ENCODE measurements around the gene SRGAP1. TPM values are rescaled to one million over a fixed set of nuclear protein-coding genes. Genes with fewer than 3 reads are reported as not detected.

The SRGAP1 gene
- total RNA-seq, 2 experiments from 2014 or later: 0.02 TPM; not detected in 1

GRCh38 chr12:63815482-63815852, 29.0 kb upstream of the SRGAP1 start:
- H3K27me3 Mint-ChIP-seq (ENCODE audit: low read depth): peaks cover 18% of the 10 kb centered on the region
- peaks cover 11% of the 10 kb centered on the region for H3K9me3 Mint-ChIP-seq
- no peaks in the 10 kb centered on the region for H3K36me3 Mint-ChIP-seq (ENCODE audit: low read depth)
- H3K27ac Mint-ChIP-seq: no peak overlapping the region
- H3K4me3 Mint-ChIP-seq: no peak overlapping the region
- no peak for DNase-seq
- intact Hi-C loops (cut with micrococcal nuclease): no loop called here
- peaks cover 3% of the 10 kb centered on the region for H3K4me1 Mint-ChIP-seq (ENCODE audit: low read depth)
- CTCF ChIA-PET: interaction anchor here (0.7 to 0.8 kb wide), 2 partner anchors 24 to 299 kb away, joined by 3 read pairs; no protein-coding TSS in a partner anchor

- intact Hi-C loops (cut with micrococcal nuclease): no loop called here
- peaks cover 21% of the 10 kb centered on the region for H3K27me3 Mint-ChIP-seq (ENCODE audit: low read depth)
- no peak for DNase-seq
- H3K9me3 Mint-ChIP-seq: peaks cover 11% of the 10 kb centered on the region
- H3K4me1 Mint-ChIP-seq (ENCODE audit: low read depth): peaks cover 3% of the 10 kb centered on the region
- no peak overlapping the region for H3K27ac Mint-ChIP-seq
- H3K36me3 Mint-ChIP-seq (ENCODE audit: low read depth): no peaks in the 10 kb centered on the region
- CTCF ChIA-PET: interaction anchor here (0.7 to 0.8 kb wide), 2 partner anchors 24 to 298 kb away, joined by 3 read pairs; no protein-coding TSS in a partner anchor
- H3K4me3 Mint-ChIP-seq: no peak overlapping the region
Measured at GRCh38 chr12:63816031-63816430, 28.5 kb upstream of the SRGAP1 start.

GRCh38 chr12:63820427-63820826, 24.1 kb upstream of the SRGAP1 start:
- peaks cover 35% of the 10 kb centered on the region for H3K27me3 Mint-ChIP-seq (ENCODE audit: low read depth)
- peaks cover 11% of the 10 kb centered on the region for H3K9me3 Mint-ChIP-seq
- no peak for DNase-seq
- no peak overlapping the region for H3K27ac Mint-ChIP-seq
- CTCF ChIA-PET: interaction anchor here (0.7 kb wide), 1 partner anchor 43 kb away, joined by 3 read pairs; no protein-coding TSS in a partner anchor
- no peaks in the 10 kb centered on the region for H3K36me3 Mint-ChIP-seq (ENCODE audit: low read depth)
- H3K4me3 Mint-ChIP-seq: no peak overlapping the region
- H3K4me1 Mint-ChIP-seq (ENCODE audit: low read depth): peaks cover 8% of the 10 kb centered on the region
- intact Hi-C loops (cut with micrococcal nuclease): no loop called here

GRCh38 chr12:63821781-63822251, 22.7 kb upstream of the SRGAP1 start:
- Mint-ChIP-seq H3K9me3 (peaks cover 11% of the 10 kb centered on the region), H3K27ac (no peak overlapping the region), H3K36me3 (ENCODE audit: low read depth) (no peaks in the 10 kb centered on the region), H3K27me3 (ENCODE audit: low read depth) (peaks cover 35% of the 10 kb centered on the region), H3K4me1 (ENCODE audit: low read depth) (peaks cover 6% of the 10 kb centered on the region), H3K4me3 (peak overlapping the region; percentile 66)
- DNase-seq: peak; percentile 6
- intact Hi-C loops (cut with micrococcal nuclease): no loop called here
- CTCF ChIA-PET: no interaction called here

- peaks cover 6% of the 10 kb centered on the region for H3K4me1 Mint-ChIP-seq (ENCODE audit: low read depth)
- H3K27ac Mint-ChIP-seq: no peak overlapping the region
- peaks cover 31% of the 10 kb centered on the region for H3K27me3 Mint-ChIP-seq (ENCODE audit: low read depth)
- DNase-seq: no peak
- no peaks in the 10 kb centered on the region for H3K36me3 Mint-ChIP-seq (ENCODE audit: low read depth)
- H3K4me3 Mint-ChIP-seq: no peak overlapping the region
- CTCF ChIA-PET: interaction anchor here (0.5 to 0.6 kb wide), 2 partner anchors 48 to 435 kb away, joined by 4 read pairs; no protein-coding TSS in a partner anchor
- intact Hi-C loops (cut with micrococcal nuclease): no loop called here
- H3K9me3 Mint-ChIP-seq: peaks cover 11% of the 10 kb centered on the region
Measured at GRCh38 chr12:63822352-63822751, 22.1 kb upstream of the SRGAP1 start.

- DNase-seq: no peak
- Mint-ChIP-seq H3K4me1 (ENCODE audit: low read depth) (peaks cover 6% of the 10 kb centered on the region), H3K4me3 (no peak overlapping the region), H3K36me3 (ENCODE audit: low read depth) (no peaks in the 10 kb centered on the region), H3K9me3 (peaks cover 11% of the 10 kb centered on the region), H3K27me3 (ENCODE audit: low read depth) (peaks cover 29% of the 10 kb centered on the region), H3K27ac (no peak overlapping the region)
- CTCF ChIA-PET: interaction anchor here (0.7 kb wide), 1 partner anchor 602 kb away, joined by 3 read pairs; no protein-coding TSS in a partner anchor
- intact Hi-C loops (cut with micrococcal nuclease): no loop called here
Measured at GRCh38 chr12:63823040-63823439, 21.5 kb upstream of the SRGAP1 start.

GRCh38 chr12:63826006-63826585, 18.4 kb upstream of the SRGAP1 start:
- Mint-ChIP-seq H3K4me1 (ENCODE audit: low read depth) (peaks cover 6% of the 10 kb centered on the region), H3K27ac (no peak overlapping the region), H3K4me3 (no peak overlapping the region), H3K27me3 (ENCODE audit: low read depth) (peaks cover 18% of the 10 kb centered on the region), H3K36me3 (ENCODE audit: low read depth) (no peaks in the 10 kb centered on the region), H3K9me3 (no peaks in the 10 kb centered on the region)
- no peak for DNase-seq
- intact Hi-C loops (cut with micrococcal nuclease): loop anchor here (1.0 kb wide), 1 partner anchor 430 kb away; no protein-coding TSS in a partner anchor
- CTCF ChIA-PET: interaction anchor here (0.9 kb wide), 1 partner anchor 25 kb away, joined by 4 read pairs; no protein-coding TSS in a partner anchor

- Mint-ChIP-seq H3K36me3 (ENCODE audit: low read depth) (no peaks in the 10 kb centered on the region), H3K9me3 (no peaks in the 10 kb centered on the region), H3K4me3 (no peak overlapping the region), H3K4me1 (ENCODE audit: low read depth) (no peaks in the 10 kb centered on the region), H3K27me3 (ENCODE audit: low read depth) (peaks cover 9% of the 10 kb centered on the region), H3K27ac (no peak overlapping the region)
- intact Hi-C loops (cut with micrococcal nuclease): no loop called here
- CTCF ChIA-PET: interaction anchor here (0.7 kb wide), 1 partner anchor 225 kb away, joined by 4 read pairs; no protein-coding TSS in a partner anchor
- DNase-seq: no peak
Measured at GRCh38 chr12:63828867-63829266, 15.6 kb upstream of the SRGAP1 start.

GRCh38 chr12:63836046-63836445, 8.5 kb upstream of the SRGAP1 start:
- CTCF ChIA-PET: interaction anchor here (0.6 kb wide), 1 partner anchor 382 kb away, joined by 3 read pairs; no protein-coding TSS in a partner anchor
- H3K9me3 Mint-ChIP-seq: no peaks in the 10 kb centered on the region
- H3K36me3 Mint-ChIP-seq (ENCODE audit: low read depth): no peaks in the 10 kb centered on the region
- intact Hi-C loops (cut with micrococcal nuclease): no loop called here
- H3K27me3 Mint-ChIP-seq (ENCODE audit: low read depth): peaks cover 6% of the 10 kb centered on the region
- no peak for DNase-seq
- no peak overlapping the region for H3K27ac Mint-ChIP-seq
- no peak overlapping the region for H3K4me3 Mint-ChIP-seq
- no peaks in the 10 kb centered on the region for H3K4me1 Mint-ChIP-seq (ENCODE audit: low read depth)

- H3K9me3 Mint-ChIP-seq: no peaks in the 10 kb centered on the region
- no peak overlapping the region for H3K27ac Mint-ChIP-seq
- no peak overlapping the region for H3K4me3 Mint-ChIP-seq
- intact Hi-C loops (cut with micrococcal nuclease): no loop called here
- CTCF ChIA-PET: no interaction called here
- H3K36me3 Mint-ChIP-seq (ENCODE audit: low read depth): no peaks in the 10 kb centered on the region
- H3K27me3 Mint-ChIP-seq (ENCODE audit: low read depth): peaks cover 6% of the 10 kb centered on the region
- DNase-seq: no peak
- no peaks in the 10 kb centered on the region for H3K4me1 Mint-ChIP-seq (ENCODE audit: low read depth)
Measured at GRCh38 chr12:63836936-63837335, 7.6 kb upstream of the SRGAP1 start.

- CTCF ChIA-PET: interaction anchor here (0.7 kb wide), 1 partner anchor 404 kb away, joined by 3 read pairs; no protein-coding TSS in a partner anchor
- H3K36me3 Mint-ChIP-seq (ENCODE audit: low read depth): no peaks in the 10 kb centered on the region
- peaks cover 7% of the 10 kb centered on the region for H3K27me3 Mint-ChIP-seq (ENCODE audit: low read depth)
- H3K9me3 Mint-ChIP-seq: no peaks in the 10 kb centered on the region
- no peak for DNase-seq
- no peak overlapping the region for H3K4me3 Mint-ChIP-seq
- intact Hi-C loops (cut with micrococcal nuclease): no loop called here
- H3K27ac Mint-ChIP-seq: no peak overlapping the region
- peaks cover 1% of the 10 kb centered on the region for H3K4me1 Mint-ChIP-seq (ENCODE audit: low read depth)
Measured at GRCh38 chr12:63838411-63838810, 6.1 kb upstream of the SRGAP1 start.

- no peaks in the 10 kb centered on the region for H3K36me3 Mint-ChIP-seq (ENCODE audit: low read depth)
- intact Hi-C loops (cut with micrococcal nuclease): loop anchor here (5.0 to 10.0 kb wide), 3 partner anchors 59 to 856 kb away; no protein-coding TSS in a partner anchor
- CTCF ChIA-PET: interaction anchor here (0.9 kb wide), 1 partner anchor 398 kb away, joined by 3 read pairs; no protein-coding TSS in a partner anchor
- H3K27me3 Mint-ChIP-seq (ENCODE audit: low read depth): peaks cover 22% of the 10 kb centered on the region
- no peak overlapping the region for H3K27ac Mint-ChIP-seq
- no peaks in the 10 kb centered on the region for H3K9me3 Mint-ChIP-seq
- H3K4me1 Mint-ChIP-seq (ENCODE audit: low read depth): peaks cover 6% of the 10 kb centered on the region
- H3K4me3 Mint-ChIP-seq: no peak overlapping the region
- DNase-seq: no peak
Measured at GRCh38 chr12:63841011-63841410, 3.5 kb upstream of the SRGAP1 start.
